CD4-positive, alpha-beta T cell treated with Interleukin-21 for 1 hour (primary cell): ENCODE data around the gene CLMN.
A peak's percentile ranks its signal among the peaks of the same experiment; 100 is the strongest.
"Not testable (repeated sequence)": the region's sequence is repeated elsewhere in the genome, so short reads cannot be mapped to it uniquely, and the experiment has no call there.

Experiments
- DNase-seq: peaks from one replicate; pipeline ENCODE4 v3.0.0-alpha.2; 2020

CLMN gene

GRCh38 chr14:95156161-95157047 lies 163.3 kb downstream of the CLMN start:
- DNase-seq: peak; percentile 33

- DNase-seq: no peak
Observed at GRCh38 chr14:95155045-95155444, 164.7 kb downstream of the CLMN start.

- DNase-seq: no peak
Observed at GRCh38 chr14:95153866-95154265, 165.8 kb downstream of the CLMN start.

GRCh38 chr14:95151561-95151960 lies 168.1 kb downstream of the CLMN start:
- DNase-seq: no peak

GRCh38 chr14:95150910-95151309 lies 168.8 kb downstream of the CLMN start:
- no peak for DNase-seq

- DNase-seq: no peak
Observed at GRCh38 chr14:95149441-95149840, 170.3 kb downstream of the CLMN start.

GRCh38 chr14:95147597-95147996 lies 172.1 kb downstream of the CLMN start:
- no peak for DNase-seq

- DNase-seq: no peak
Observed at GRCh38 chr14:95146079-95146771, 173.5 kb downstream of the CLMN start.

GRCh38 chr14:95144849-95145248 lies 174.9 kb downstream of the CLMN start:
- DNase-seq: no peak

- DNase-seq: no peak
Observed at GRCh38 chr14:95143808-95144620, 175.7 kb downstream of the CLMN start.

- no peak for DNase-seq
Observed at GRCh38 chr14:95142208-95142607, 177.5 kb downstream of the CLMN start.

GRCh38 chr14:95141684-95142083 lies 178.0 kb downstream of the CLMN start:
- no peak for DNase-seq

- DNase-seq: no peak
Observed at GRCh38 chr14:95140060-95140858, 179.4 kb downstream of the CLMN start.

GRCh38 chr14:95138876-95139275 lies 180.8 kb downstream of the CLMN start:
- DNase-seq: no peak

- not testable (repeated sequence) for DNase-seq
Observed at GRCh38 chr14:95138455-95138854, 181.3 kb downstream of the CLMN start.

- DNase-seq: no peak
Observed at GRCh38 chr14:95137804-95138167, 181.9 kb downstream of the CLMN start.

GRCh38 chr14:95137164-95137803 lies 182.4 kb downstream of the CLMN start:
- no peak for DNase-seq

GRCh38 chr14:95136631-95137030 lies 183.1 kb downstream of the CLMN start:
- DNase-seq: no peak

- DNase-seq: no peak
Observed at GRCh38 chr14:95134304-95134933, 185.3 kb downstream of the CLMN start.

GRCh38 chr14:95133282-95133681 lies 186.4 kb downstream of the CLMN start:
- DNase-seq: no peak

GRCh38 chr14:95132760-95133159 lies 186.9 kb downstream of the CLMN start:
- DNase-seq: no peak
